Neural crest cell (in vitro differentiated cells): Measurements from ENCODE around the gene OXSR1. TPM values are rescaled to one million over a fixed set of nuclear protein-coding genes. Genes with fewer than 3 reads are reported as not detected.
"Not testable (repeated sequence)": the region's sequence is repeated elsewhere in the genome, so short reads cannot be mapped to it uniquely, and the experiment has no call there.

ENCODE experiments used
- DNase-seq: peaks from one replicate; pipeline ENCODE4 v3.0.0; 2021; ENCODE audit warnings: low read depth, mixed read lengths, low spot score
- H3K27ac Mint-ChIP-seq: one replicate; pipeline ENCODE4 v1.8.0; 2021; ENCODE audit warnings: mild to moderate bottlenecking, mixed read lengths; ENCODE audit not compliant: unreplicated experiment
- H3K27me3 Mint-ChIP-seq: 2 replicates; pipeline ENCODE4 v1.8.0; 2021; ENCODE audit warnings: low read depth, mild to moderate bottlenecking, mixed read lengths
- H3K36me3 Mint-ChIP-seq: 2 replicates; pipeline ENCODE4 v1.8.0; 2021; ENCODE audit warnings: low read depth, mild to moderate bottlenecking, mixed read lengths
- H3K4me1 Mint-ChIP-seq: 2 replicates; pipeline ENCODE4 v1.8.0; 2021; ENCODE audit warnings: mixed read lengths
- H3K4me3 Mint-ChIP-seq: one replicate; pipeline ENCODE4 v1.8.0; 2021; ENCODE audit warnings: mild to moderate bottlenecking, mixed read lengths
- H3K9me3 Mint-ChIP-seq: 2 replicates; pipeline ENCODE4 v1.8.0; 2021; ENCODE audit warnings: mixed read lengths
- CTCF ChIP-seq: fragments of 200-600 bp; sonication (generic); conservative IDR thresholded peaks from 2 replicates; pipeline ENCODE4 v1.5.0; 2021; ENCODE audit warnings: antibody characterized with exemption, mild to moderate bottlenecking
- total RNA-seq: library from RNA; stranded (reverse); gene quantifications from 2 replicates; pipeline ENCODE4 v1.2.1, GENCODE V29; 2021

OXSR1 gene
- total RNA-seq, 1 donor from 2014 or later: 48.4 TPM

DNA sequence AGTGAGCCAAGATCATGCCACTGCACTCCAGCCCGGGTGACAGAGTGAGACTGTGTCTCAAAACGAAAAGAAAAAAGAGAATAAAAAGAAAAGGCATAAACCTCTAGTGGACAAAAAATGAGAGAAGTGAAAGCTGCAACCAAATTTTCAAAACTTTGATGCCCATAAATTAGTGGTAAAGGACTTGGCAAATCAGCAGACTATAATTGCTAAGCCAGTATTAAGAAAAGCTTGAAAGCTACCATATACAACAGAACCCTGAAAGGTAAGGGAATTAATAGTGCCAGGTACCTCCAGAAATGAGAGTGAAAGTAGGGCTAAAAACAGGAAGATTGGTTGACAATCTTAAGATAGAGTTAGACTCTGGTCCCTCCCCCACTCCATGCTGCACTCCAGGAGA, 67.4 kb downstream of the OXSR1 start:
- Mint-ChIP-seq H3K9me3 (peaks cover 3% of the 10 kb centered on the region), H3K4me3 (no peak overlapping the region), H3K27ac (no peak overlapping the region), H3K36me3 (peaks cover 37% of the 10 kb centered on the region), H3K27me3 (no peaks in the 10 kb centered on the region), H3K4me1 (peaks cover 13% of the 10 kb centered on the region)
- TF ChIP-seq CTCF: no peak
- no peak for DNase-seq

DNA sequence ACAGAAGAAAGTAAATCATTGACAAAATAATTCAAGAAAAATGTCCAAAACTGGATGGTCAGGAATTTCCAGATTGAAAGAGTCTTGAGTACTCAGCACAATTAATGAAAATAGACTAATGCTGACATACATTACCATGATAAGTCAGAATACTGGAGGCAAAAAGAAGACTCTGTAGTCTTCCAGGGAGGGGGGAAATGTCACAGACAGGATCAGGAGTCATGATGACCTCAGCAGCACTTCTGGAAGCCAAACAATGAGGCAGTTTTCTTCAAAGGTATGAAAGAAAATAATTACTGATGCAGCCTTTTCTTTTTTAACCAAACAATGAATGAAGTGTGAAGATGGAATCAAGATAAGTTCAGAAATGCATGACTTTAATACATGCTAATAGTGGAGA, 70.1 kb downstream of the OXSR1 start:
- no peaks in the 10 kb centered on the region for H3K27me3 Mint-ChIP-seq
- no peak for DNase-seq
- TF ChIP-seq CTCF: no peak
- no peak overlapping the region for H3K4me3 Mint-ChIP-seq
- H3K36me3 Mint-ChIP-seq: peaks cover 58% of the 10 kb centered on the region
- peaks cover 7% of the 10 kb centered on the region for H3K9me3 Mint-ChIP-seq
- no peak overlapping the region for H3K27ac Mint-ChIP-seq
- H3K4me1 Mint-ChIP-seq: peaks cover 13% of the 10 kb centered on the region

DNA sequence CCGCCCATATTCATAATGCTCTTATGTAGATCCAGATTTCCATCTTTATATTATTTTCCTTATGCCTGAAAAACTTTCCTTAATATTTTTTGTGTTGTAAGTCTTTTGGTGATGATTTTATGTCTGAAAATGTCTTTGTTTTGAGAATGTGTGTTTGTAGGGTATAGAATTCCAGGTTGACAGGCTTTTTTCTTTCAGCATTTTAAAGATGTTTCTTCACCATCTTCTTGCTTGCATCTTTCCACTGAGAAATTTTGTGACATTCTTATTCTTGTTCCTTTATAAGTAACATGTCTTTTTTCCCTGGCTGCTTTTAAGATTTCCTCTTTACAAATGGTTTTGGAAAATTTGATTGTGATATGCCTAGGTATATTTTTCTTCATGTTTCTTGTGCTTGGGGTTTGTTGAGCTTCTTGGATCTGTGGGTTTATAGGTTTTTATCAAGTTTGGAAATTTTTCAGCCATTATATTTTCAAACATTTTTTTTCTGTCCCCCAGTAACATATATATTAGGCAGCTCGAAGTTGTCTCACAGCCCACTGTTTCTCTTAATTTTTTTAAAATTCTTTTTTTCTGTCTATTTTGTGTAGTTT, 73.2 kb downstream of the OXSR1 start:
- H3K27ac Mint-ChIP-seq: no peak overlapping the region

DNA sequence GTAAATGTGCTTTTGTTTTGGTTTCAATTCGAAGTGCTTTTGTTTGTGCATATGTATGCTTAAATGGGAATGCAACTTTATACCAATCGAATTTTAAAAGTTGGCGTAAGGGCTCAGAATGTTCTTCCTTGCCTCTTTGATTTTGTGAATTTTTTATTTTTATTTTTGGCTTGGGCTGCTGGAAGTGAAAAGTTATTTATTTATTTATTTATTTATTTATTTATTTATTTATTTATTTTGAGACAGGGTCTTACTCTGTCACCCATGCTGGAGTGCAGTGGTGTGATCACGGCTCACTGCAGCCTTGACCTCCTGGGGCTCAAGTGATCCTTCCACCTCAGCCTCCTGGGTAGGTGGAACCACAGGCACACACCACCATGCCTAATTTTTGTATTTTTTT, 77.5 kb downstream of the OXSR1 start:
- H3K4me3 Mint-ChIP-seq, H3K4me1 Mint-ChIP-seq, DNase-seq, H3K9me3 Mint-ChIP-seq, H3K27me3 Mint-ChIP-seq, H3K27ac Mint-ChIP-seq: not testable (repeated sequence)
- H3K36me3 Mint-ChIP-seq: peaks cover 30% of the 10 kb centered on the region

More for the DNA sequence above, 73.2 kb downstream of the OXSR1 start:
- Mint-ChIP-seq H3K9me3 (peaks cover 7% of the 10 kb centered on the region), H3K4me1 (peaks cover 13% of the 10 kb centered on the region), H3K27me3 (no peaks in the 10 kb centered on the region), H3K36me3 (peaks cover 55% of the 10 kb centered on the region), H3K4me3 (no peak overlapping the region)
- TF ChIP-seq CTCF: no peak
- no peak for DNase-seq

- TF ChIP-seq CTCF: no peak
- Mint-ChIP-seq H3K4me1 (no peaks in the 10 kb centered on the region), H3K27ac (no peak overlapping the region), H3K4me3 (no peak overlapping the region), H3K27me3 (no peaks in the 10 kb centered on the region), H3K9me3 (no peaks in the 10 kb centered on the region), H3K36me3 (peaks cover 9% of the 10 kb centered on the region)
- no peak for DNase-seq
These were observed 80.6 kb downstream of the OXSR1 start for GRCh38 chr3:38245930-38246329.

GRCh38 chr3:38247366-38248035, 82.2 kb downstream of the OXSR1 start:
- peaks cover 9% of the 10 kb centered on the region for H3K4me1 Mint-ChIP-seq
- H3K4me3 Mint-ChIP-seq: no peak overlapping the region

More at GRCh38 chr3:38247366-38248035, 82.2 kb downstream of the OXSR1 start:
- Mint-ChIP-seq H3K27me3 (no peaks in the 10 kb centered on the region), H3K27ac (peak overlapping the region; percentile 0), H3K9me3 (no peaks in the 10 kb centered on the region), H3K36me3 (peaks cover 14% of the 10 kb centered on the region)
- no peak for DNase-seq
- no peak for TF ChIP-seq CTCF
